HG02840 (cell line): ENCODE results near the gene PSORS1C1.
"Not testable (repeated sequence)": the region's sequence is repeated elsewhere in the genome, so short reads cannot be mapped to it uniquely, and the experiment has no call there.

Experiments used
- ATAC-seq: cut with Tn5 transposase; IDR thresholded peaks from one replicate; pipeline ENCODE4 v1.9.1; 2021; ENCODE audit warnings: mild to moderate bottlenecking, moderate library complexity, moderate number of reproducible peaks; ENCODE audit not compliant: unreplicated experiment, low FRiP score

PSORS1C1 gene

DNA sequence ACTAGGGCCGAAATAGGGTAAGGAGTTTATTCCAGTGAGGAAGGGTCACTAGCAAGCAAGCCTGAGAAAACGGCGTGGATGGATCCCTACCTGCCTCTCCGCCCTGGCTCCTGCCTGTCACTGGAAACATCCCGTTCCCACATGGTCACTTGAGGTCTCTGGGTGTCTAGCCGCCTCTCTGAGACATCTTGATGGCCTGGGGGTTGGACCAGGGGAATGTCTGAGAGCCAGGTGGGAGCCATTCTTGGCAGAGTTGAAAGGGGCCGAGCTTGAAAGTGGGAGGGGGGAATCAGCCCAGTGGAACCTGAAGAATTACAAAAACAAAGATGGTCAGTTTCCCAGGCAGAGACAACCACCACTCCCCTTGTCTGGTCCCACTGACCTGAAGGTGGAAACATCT, 42.0 kb downstream of the PSORS1C1 start:
- ATAC-seq, result no peak

DNA sequence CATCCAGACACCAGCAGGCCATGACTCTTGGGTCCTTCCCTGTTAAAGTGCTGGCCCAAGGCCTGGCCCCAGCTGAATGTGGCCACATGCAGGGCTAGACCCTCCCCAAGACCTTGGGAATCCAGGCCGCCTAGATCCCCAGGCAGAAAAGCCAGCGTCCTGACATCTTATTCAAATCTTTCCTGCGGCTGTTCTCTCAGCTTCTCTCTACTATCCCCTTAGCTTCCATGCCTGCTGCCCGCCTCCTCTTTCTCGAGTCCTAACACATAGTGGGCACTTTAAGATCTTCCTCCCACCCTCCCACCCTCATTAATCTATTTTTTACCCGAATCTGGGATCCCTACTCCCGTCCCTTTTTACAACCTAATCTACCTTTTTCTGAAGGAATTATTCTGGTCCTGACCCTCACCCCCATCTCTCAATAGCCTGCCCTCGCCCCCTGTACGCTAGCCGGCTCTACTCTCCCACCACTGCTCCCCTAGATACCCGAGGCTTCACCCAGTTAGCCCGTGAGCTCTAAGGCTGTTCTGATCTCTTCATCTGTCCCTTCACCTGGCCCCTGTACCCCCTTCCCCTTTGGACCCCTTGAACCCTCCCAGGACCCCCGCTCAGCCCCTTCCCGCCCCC, 43.0 kb downstream of the PSORS1C1 start, which contains the start of gene CCHCR1:
Gene CCHCR1 (minus strand): TSS at position 290 of the 627 bp plus-strand sequence. CDS start 202 bp downstream, at position 88.
- ATAC-seq, result no peak

DNA sequence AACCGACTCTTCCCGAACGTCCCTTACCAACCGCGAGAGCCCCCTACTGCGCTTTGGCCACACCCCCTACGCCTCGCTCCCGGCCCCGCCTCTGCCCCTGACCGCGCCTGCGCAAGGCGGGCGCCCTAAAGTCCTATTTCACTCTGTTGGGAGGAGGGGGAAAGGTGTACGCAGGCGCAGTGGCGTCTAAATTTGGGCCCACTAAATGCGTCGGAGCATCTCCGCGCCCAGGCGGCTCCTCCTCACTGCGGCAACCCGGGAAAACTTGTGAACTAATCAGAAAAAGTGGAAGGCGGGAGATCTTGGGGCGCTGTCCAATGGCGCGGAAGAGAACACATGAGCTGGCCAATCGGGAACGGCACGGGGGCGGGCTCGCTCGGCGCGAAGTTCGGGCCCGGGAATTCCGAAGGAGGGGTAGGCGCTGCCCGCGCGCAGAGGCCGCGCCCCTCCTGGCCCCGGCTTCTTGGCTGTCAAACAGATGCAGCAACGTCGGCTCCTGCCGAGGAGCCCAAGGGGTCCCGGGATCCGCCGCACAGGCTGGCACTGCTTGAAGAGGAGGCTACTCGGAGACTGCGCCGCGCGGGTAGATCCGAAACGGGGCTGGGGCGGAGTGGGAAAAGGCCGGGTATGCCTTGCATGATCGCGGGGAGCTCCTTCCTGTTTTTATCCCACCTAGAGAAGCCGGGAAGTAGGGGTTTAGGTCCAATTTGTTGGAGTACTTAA, 43.7 kb downstream of the PSORS1C1 start, which contains the start of gene TCF19:
Gene TCF19 (plus strand): TSS at position 450 of the 723 bp plus-strand sequence. CDS start 881 bp downstream, outside the sequence.
- ATAC-seq, result peak; percentile 87

DNA sequence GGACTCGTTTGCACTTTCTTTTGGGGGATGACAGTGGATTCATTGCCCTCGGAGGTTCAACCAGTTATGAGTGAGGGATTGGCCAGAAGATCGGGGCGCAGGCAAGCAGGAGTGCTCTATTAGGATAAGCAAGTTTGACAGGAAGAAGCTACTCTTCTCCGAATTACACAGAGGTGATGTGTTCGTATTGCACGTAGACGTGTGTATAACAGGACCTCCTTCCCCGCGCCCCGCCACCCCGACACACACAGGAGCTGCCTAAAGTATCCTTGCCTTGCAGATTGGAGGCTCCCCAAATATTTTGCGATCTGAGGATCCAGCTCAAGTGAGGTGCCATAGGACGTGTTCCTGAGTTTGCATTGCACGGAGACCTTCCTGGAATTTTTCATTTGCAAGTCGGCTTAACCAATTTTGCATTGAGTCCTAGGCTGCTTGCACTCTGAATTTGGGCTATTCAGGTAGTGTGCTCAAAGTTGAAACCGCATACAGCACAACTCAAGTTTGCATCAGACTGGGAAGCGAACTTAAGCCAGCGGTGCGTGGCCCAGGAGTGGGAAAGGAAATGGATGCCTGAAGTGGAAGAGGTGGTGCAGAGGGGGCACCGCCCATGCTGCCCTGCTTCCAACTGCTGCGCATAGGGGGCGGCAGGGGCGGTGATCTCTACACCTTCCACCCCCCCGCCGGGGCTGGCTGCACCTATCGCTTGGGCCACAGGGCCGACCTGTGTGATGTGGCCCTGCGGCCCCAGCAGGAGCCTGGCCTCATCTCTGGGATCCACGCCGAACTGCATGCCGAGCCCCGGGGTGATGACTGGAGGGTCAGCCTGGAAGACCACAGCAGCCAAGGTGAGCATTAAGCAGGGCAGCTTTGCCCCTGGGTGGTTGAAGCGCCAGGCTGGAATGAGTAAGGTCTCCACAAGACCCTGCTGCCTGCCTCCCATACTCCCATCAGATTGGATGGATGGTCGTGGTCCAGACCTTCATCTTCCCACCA, 44.6 kb downstream of the PSORS1C1 start:
- ATAC-seq, result no peak

DNA sequence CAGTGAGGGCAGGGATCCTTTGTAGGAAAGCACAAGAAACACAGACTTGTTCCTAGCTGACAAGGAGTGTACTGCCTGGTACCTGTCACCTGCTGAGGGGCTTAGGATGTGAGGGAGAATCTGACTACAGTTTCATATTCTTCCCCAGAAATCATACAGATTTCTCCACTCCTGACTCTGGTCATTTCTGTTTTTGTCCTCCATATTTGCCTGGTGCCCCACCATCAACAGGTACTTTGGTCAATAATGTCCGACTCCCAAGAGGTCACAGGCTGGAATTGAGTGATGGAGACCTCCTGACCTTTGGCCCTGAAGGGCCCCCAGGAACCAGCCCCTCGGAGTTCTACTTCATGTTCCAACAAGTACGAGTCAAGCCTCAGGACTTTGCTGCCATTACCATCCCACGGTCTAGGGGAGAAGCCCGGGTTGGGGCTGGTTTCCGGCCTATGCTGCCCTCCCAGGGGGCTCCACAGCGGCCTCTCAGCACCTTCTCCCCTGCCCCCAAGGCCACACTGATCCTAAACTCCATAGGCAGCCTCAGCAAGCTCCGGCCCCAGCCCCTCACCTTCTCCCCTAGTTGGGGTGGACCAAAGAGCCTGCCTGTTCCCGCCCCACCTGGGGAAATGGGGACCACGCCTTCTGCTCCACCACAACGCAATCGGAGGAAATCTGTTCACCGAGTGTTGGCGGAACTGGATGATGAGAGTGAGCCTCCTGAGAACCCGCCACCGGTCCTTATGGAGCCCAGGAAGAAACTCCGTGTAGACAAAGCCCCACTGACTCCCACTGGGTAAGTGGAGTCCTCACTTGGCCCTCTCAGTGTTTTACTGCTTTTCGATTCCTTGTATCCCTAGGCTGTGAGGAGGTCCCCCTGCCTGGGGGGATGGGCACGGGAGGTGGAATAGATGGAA, 46.9 kb downstream of the PSORS1C1 start:
- ATAC-seq, result no peak

DNA sequence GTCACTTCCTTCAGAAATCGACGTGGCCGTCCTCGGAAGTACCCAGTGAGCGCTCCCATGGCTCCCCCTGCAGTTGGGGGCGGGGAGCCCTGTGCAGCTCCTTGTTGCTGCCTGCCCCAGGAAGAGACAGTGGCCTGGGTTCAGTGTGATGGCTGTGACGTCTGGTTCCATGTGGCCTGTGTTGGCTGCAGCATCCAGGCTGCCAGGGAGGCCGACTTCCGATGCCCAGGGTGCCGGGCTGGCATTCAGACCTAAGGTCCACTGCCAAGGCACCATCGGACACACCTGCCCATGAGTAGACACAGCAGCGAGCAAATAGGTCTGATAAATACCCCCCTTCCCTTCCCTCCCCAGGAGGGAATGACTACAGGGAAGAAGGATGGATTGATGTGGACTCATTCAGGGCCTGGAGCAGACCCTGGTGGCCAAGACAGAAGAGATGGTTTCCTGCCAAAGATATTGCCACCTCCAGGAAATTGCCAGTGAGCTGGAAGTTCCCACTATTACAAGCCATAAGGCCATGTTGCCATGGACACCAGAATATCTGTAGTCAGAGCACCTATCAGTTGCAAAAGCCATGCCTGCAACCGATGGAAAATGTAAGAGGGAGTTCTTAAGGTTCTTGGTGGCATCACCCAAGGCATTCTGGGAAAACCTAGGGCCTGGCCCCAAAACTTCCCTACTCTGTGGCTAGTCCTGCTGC, 48.0 kb downstream of the PSORS1C1 start:
- no peak for ATAC-seq

DNA sequence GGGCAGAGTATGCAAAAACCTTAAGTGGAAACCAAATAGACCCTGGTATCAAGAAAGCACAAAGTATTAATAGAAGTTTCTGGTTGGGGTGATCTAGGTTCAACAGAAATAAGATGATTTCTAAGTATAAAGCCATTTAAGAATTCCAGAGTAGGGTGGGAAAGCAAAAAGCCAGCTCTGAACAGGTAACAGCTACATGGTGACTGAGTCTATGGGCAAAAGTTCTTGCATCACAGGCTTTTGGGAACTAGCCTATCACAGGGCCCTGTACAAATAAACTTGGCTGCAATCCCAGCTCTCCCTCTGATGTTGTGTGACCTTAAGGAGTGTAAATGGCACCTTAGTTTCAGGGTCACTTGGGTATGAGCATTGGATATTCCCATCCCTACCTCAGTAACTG, 49.3 kb downstream of the PSORS1C1 start:
- ATAC-seq, result no peak

DNA sequence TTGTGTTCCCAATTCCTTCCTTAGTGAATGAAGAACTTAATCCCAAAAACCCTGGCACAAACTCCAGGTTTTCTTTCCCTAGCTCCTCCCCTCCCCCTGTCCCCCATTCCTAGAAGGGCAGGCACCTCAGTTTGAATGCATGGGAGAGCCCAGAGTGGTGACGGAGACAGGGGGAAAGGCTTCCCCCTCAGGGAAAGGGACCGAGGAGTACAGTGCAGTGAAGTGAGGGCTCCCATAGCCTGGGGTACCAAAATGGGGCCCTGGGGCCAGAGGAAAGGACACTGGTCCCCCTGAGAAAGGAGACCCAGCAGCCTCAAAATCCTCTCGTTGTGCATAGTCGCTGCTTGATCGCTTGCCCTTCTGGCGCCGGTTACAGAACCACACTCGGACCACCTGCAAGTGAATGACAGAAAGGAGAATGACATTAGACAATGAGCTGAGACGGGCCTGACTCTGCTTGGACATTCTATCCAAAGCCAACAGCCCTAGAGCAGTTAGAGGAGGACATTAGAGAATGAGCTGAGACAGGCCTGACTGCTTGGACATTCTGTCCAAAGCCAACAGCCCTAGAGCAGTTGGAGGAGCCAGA, 50.0 kb downstream of the PSORS1C1 start:
- ATAC-seq, result not testable (repeated sequence)

DNA sequence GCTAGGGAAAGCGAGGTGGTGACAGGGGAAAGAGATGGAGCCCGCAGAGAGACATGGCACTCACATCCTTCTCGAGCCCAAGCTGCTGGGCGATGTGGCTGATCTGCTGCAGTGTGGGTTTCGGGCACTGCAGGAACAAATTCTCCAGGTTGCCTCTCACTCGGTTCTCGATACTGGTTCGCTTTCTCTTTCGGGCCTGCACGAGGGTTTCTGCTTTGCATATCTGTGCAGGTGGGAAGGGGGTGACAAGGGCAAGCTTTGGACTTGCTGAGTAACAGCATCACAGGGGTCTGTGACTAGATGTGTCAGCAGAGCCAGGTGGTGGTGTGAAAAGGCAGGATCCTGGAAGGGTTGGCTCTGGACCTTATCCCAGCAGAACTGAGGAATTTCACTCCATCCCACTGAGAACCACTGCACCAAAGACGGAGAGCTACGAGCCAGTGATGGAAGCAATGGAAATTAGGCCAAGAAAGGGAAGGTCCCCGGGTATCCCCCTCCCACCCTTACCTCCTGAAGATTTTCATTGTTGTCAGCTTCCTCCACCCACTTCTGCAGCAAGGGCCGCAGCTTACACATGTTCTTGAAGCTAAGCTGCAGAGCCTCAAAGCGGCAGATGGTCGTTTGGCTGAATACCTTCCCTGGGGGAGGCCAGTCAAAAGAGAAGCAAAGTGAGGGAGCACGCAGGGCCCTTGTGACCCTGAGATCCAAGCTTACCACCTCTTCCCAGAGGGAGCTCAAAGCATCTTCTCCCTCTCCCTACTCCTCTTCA, 50.6 kb downstream of the PSORS1C1 start:
- ATAC-seq, result peak; percentile 56

DNA sequence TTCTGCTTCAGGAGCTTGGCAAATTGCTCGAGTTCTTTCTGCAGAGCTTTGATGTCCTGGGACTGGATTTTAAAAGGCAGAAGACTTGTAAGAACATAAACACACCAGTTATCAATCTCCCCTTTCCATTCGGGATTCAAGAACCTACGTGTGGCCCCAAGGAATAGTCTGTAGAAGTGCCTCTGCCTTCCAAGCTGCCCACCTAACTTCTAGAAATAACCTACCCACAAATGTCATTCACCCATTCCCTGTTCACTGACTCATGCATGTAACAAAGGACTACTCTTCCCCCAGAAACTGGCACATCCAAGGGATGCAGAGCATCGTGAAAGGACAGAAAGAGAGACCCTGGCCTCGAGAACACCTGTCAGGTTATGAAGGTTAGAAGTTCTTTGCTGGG, 51.4 kb downstream of the PSORS1C1 start:
- no peak for ATAC-seq

DNA sequence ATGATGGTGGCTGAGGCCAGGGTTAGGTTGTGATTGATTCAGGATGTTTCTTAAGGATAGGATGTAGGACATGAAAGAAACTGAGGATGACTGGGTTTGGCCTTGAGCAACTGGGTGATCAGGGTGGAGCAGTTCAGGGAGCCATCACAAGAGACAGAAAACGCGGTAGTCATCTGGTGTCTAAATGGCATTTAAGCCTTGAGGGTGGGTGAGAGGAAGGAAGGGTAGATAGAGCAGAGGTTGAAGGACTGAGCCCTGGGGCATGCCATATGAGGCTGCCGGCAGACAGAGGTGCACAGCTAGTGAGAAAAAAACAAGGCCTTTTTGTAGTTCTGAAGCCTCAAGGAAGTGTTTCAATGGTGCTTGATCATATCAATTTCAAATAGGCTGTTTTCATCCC, 54.0 kb downstream of the PSORS1C1 start:
- no peak for ATAC-seq

DNA sequence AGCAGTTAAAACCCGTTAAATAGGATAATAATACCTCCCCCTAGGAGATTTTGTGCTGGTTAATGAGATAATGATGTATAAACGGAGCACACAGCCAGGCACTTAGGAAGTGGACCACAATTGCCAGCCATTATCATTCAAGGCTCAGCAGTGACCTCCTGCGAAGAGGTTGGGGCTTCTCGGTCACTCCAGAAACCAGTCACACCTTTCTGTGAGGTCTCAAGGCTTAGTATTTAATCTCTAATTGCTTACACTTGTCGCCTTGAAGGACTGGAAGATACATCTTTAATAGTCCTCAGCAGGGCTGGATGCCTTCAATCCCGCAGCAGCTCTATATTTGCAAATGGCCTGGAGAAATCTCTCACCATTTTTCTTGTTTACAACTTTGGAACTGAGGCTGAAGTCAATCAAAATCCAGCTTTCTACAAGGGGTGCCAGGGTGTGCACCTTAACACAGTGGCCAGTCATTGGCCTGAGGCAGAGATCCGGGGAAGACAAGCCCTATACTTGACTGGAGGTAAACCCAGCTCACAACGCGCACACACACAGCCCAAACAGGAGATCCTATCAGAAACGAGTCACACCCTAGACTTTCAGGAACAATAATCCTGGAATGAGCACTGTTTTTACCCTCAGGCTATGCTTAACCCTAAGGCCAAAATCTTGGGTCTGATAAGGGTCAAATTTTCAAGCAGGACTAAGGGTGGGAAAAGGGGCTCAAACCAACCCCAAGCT, 54.7 kb downstream of the PSORS1C1 start:
- ATAC-seq, result no peak

DNA sequence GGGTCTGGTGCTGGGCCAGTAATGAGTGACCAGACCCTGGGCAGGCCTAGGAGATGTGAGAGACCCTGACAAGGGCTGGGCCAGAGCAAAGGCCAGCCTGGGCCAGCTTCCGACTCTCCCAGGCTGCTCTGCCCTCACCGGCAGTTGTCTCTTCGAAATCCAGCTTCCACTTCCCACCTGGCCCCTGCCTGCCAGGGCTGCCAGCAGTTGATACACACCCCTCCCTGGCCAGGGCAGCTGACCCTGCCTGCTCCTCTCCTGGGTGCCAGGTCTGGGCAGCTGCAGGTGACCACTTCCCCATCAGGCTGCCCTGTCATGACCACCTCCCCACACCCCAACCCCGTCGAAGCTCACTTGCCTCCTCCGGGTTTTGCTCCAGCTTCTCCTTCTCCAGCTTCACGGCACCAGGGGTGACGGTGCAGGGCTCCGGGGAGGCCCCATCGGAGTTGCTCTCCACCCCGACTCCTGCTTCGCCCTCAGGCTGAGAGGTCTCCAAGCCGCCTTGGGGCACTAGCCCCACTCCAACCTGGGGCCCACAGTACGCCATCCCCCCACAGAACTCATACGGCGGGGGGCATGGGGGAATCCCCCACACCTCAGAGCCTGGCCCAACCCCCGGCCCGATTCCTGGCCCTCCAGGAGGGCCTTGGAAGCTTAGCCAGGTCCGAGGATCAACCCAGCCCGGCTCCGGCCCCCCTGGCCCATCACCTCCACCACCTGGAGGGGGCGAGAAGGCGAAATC, 55.4 kb downstream of the PSORS1C1 start:
- ATAC-seq, result not testable (repeated sequence)

DNA sequence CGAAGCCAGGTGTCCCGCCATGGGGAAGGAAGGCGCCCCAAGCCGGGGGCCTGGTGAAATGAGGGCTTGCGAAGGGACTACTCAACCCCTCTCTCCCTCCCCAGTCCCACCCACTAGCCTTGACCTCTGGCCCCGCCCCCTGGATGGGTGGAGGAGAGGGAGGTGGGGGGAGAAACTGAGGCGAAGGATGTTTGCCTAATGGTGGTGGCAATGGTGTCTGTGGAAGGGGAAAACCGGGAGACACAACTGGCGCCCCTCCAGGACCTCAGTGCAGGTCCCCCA, 55.9 kb downstream of the PSORS1C1 start, which contains the start of gene POU5F1:
Gene POU5F1 (minus strand): TSS at position 83 of the 282 bp plus-strand sequence. CDS start 62 bp downstream, at position 21.
- ATAC-seq, result no peak

DNA sequence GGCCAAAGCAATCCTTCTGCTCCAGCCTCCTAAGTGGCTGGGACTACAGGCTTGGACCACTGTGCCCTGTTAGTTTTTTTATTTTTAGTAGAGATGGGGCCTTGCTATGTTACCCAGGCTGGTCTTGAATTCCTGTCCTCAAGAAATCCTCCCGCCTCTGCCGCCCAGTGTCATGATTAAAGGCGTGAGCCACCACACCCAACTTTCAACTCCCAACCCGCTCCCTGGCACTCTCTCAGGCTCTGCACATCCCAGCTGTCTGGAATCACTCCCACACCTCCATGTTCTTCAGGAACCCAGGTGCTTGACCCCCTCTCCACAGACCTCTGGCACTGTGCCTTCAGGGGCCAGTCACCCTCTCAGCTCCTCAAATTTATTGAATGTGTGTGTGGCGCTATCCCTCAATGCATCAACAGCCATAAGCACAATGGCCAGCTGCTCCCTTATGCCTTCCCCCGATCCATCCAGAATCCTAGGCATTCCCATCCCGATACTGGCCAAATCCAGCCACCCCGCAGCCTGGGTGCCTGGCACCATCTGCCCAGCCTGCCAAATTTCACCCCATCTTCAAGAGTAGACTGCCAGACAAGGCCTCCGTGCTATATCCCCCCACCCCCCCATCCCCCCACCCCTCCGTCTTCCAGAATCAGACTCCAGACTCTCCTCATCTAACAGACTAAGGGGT, 56.5 kb downstream of the PSORS1C1 start:
- ATAC-seq, result no peak
